GM21576 (cell line): Measurements from ENCODE around the gene IGF1.

ENCODE experiments used
- ATAC-seq: cut with Tn5 transposase; IDR thresholded peaks from one replicate; pipeline ENCODE4 v1.9.1; 2021; ENCODE audit warnings: mild to moderate bottlenecking, moderate library complexity; ENCODE audit not compliant: unreplicated experiment

Gene IGF1

GRCh38 chr12:102480406-102480805 lies at the start of gene IGF1:
IGF1 (minus strand) TSS chr12:102480563; CDS start chr12:102480381, 182 bp downstream.
- ATAC-seq, result no peak

GRCh38 chr12:102528111-102528510 lies 47.7 kb upstream of the IGF1 start:
- ATAC-seq, result no peak

- no peak for ATAC-seq
These were observed 46.9 kb upstream of the IGF1 start for GRCh38 chr12:102527171-102527720.

DNA sequence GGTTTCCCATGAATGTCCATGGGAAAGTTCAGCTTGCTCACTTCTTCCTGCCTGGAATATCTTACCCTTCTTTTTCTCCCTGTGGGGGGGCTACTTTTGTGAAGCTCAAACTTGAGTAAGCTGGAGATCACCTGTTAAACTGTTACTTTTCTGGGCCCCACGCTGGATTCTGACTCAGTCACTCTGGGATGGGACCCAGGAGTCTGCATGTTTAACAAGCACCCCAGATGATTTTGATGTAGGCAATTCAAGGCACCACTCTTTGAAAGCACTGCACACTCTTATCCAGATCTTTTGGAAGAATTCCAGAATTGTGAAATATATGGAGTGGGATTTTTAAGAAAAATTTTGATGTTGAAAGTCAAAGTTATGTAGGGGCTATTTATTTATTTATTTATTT lies 46.3 kb upstream of the IGF1 start:
- no peak for ATAC-seq

GRCh38 chr12:102522768-102523167 lies 42.4 kb upstream of the IGF1 start:
- no peak for ATAC-seq

GRCh38 chr12:102521662-102522277 lies 41.4 kb upstream of the IGF1 start:
- ATAC-seq, result no peak

GRCh38 chr12:102518871-102519270 lies 38.5 kb upstream of the IGF1 start:
- ATAC-seq, result no peak

DNA sequence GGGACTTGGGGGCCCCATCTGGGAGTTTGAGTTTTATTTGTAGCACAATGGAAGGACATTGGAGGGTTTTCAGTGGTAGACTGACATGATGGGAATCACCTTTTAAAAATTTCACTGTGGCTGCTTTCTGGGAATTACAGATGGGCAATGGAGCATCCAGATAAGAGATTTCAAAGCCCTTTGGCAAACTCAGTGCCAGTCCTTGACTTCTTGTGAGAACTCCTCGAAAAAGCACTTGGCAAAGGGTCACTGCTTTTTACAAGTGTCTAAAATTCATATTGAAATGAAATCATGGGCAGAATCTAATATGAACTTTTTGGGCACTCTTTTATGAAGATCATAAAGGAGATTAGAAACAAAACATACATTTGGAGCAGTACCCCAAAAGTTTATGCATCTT lies 34.3 kb upstream of the IGF1 start:
- ATAC-seq, result no peak

GRCh38 chr12:102513739-102514138 lies 33.4 kb upstream of the IGF1 start:
- no peak for ATAC-seq

DNA sequence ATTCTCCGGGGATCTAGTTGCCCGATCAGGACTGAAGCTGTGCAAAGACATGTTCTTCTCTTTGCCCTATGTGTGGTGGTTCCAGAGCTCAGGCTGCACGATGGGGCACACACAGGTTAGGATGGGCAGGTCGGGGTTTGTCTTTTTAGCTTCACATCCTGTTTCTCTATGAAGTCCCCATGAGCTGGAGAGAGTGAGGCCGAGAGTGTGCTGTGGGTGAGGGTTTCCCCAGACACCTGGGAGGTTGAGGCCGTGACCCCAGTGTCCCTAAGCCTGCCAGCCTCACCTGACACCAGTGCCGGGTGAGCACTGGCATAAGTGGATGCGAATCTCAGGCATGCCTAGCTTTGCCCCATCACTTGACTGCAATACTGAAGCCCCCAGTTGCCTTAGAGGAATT lies 32.9 kb upstream of the IGF1 start:
- peak; percentile 91 for ATAC-seq

DNA sequence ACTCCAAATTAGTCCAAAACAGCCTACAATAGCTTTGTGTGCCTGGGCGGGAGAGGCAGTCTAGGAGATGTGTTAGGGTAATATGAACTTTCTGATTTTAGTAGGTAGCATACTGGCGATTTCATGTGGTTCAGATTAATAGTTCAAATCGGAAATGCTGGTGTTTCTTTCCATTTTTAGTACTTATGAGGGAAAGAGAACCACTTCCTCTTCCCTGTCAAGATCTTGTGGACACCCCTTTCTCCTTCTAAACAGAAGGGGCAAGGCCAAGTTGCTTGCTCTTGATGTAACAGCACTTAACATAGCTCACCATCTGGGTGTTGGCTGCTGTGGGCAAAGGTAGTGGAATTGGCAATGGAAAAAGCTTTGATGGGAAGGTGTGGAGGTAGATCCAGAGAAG lies 32.2 kb upstream of the IGF1 start:
- ATAC-seq, result no peak

DNA sequence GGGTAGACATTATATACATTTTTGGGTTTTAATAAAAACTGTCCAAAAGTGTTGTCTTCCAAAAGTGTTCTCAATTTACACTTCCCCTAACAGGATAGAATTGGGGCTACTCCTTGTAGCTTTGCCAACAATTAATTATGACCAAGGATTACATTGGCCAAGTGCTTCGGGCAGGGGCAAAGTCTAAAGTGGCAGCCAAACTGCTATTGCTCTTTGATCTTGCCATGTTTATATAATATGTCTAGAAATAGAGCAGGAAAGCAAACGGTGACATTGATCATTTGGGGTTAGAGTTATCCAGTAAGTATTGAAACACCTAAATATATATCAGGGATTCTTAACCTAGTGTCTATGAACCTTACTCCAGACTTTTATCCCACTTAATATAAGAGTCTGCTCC lies 31.2 kb upstream of the IGF1 start:
- ATAC-seq, result no peak

DNA sequence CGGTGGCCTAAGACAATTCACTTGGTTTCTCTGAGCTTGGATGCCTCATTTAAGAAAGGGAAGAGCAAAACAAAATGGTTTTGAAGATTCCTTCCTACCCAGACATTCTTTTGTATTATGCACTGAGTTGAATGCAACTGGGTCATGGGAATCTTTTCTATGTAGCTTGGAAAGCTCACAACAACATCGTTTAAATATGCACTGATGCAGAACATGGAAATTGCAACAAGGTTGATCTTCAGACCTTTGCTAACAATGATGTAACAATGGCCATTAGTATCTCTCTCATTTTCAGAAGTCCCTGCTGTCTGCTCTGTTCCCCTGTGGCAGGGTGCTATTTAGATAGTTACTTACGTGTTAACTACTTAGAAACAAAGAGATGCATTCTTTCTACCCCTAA lies 30.1 kb upstream of the IGF1 start:
- no peak for ATAC-seq

DNA sequence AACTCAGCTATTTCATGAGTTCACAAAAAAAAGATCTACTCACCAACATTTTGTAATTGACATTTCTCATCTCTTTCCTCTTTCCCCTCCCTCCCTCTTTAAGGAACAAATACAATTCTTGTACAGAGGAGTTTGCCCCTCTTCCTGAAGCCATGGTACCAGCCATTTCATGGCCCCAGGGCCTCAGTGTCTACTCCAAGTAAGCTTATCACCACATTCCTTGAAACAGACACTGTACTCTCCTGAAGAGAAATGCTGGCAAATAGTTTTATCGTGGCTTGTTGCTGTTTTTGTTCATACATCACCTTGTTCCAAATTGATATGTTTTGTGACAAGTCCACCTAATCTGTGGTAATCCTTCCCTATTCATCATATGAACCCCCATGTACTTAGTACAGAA lies 29.7 kb upstream of the IGF1 start:
- no peak for ATAC-seq

DNA sequence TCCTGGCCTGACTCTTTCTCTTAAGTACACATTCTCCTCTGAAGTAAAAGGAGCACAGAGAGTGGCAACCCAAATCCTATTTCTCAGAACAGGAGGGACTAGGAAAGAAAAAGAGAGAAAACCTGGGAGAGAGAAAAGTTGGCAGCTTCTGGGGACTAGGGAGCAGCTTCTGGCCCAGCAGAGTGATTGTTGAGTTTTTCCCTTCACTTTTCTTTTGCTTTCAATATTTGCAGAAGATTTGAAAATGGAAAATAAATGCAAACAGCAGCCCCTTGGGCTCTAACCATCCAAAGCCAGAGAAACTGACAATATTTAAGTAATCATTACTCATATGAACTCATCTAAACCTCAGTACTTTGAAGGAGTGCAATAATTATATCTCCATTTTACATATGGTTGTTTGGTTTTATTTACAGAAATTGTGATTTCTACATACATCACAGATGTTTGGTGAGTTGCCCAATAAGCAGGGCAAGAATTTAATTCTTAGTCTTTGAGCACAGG lies 28.8 kb upstream of the IGF1 start:
- ATAC-seq, result no peak

DNA sequence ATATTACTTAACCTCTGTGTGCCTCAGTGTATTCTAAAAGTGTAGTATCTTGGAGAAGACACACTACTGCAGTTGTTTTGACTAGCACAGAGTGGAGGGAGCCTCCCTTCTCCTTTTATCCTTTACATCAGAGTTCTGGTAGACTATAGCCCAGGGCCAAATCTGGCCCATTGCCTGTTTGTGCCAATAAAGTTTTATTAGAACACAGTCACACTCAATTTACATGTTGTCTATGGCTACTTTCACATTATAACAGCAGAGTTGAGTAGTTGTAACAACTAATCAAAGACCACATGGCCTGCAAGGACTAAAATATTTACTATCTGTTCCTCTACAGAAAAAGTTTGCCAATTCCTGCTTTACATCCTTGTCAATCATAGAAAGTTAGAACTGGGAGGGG lies 27.7 kb upstream of the IGF1 start:
- no peak for ATAC-seq

DNA sequence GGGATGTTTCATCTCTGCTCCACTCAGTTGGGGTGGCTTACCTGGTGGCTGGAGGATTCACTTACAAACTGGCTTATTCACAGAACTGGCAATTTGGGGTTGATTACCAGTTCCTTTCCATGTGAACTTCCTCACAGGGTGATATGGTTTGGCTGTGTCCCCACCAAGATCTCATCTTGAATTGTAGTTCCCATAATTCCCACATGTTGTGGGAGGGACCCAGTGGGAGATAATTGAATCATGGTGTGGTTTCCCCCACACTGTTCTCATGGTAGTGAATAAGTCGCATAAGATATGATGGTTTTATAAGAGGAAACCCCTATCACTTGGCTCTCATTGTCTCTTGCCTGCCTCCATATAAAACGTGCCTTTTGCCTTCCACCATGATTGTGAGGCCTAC lies 26.9 kb upstream of the IGF1 start:
- ATAC-seq, result no peak

- no peak for ATAC-seq
These were observed 24.5 kb upstream of the IGF1 start for GRCh38 chr12:102504871-102505270.

DNA sequence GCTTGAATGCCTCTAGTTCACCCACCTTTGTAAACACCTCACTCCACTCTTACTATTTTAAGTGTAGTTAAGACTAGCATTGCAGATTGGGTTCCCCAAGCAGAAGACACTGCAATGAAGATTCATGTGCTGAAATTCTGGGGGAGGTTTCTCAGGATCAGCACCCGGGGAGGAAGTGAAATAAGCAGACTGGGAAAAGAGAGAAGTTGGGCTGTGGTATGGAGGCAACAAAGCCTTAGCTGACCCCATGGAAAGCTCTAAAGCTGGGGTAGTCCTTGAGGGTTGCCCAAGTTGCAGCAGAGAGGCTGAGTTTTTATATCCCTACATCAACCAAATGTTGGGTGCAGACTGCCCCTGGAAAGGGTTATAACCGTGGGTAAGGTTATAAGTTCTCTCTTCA lies 23.9 kb upstream of the IGF1 start:
- ATAC-seq, result no peak

DNA sequence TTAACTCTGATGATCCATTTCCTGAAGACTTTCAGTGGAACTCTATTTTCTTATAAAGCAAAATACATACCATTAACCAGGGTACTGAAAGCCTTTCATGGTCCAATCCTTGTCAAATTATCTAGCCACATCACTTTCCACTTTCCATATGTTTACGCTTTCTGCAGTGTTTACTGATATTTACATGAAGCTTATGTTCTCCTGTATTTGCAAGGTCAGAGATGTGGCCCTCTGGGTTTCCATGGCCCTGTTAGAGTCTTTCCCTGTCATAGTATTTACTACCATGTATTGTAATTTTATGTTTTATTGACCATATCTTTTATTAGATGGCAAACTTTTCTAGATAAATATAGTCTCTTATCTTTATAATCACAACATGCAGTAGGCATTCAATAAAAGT lies 23.5 kb upstream of the IGF1 start:
- no peak for ATAC-seq

GRCh38 chr12:102503056-102503681 lies 22.8 kb upstream of the IGF1 start:
- ATAC-seq, result peak; percentile 88

DNA sequence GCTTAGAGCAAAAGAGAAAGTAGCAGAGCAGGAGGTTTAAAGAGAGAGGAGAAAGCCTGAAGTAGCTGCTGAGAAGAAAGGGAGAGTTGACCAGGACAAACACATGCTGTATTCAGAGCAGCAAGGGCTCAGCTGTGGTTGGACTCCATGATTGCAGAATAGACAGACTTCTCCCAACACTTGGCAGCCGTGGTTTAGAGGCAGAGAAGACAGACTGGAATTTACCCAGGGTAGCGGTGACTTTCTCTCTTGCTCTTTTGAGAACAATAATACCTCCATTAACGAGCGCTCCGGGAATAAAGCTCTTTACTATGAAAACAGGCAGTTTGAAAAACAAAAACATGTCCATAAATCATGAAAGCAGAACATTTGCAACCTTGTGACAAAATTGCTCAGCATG lies 21.4 kb upstream of the IGF1 start:
- no peak for ATAC-seq

GRCh38 chr12:102498471-102498870 lies 18.1 kb upstream of the IGF1 start:
- no peak for ATAC-seq
